Right lobe of liver (tissue), 6 donors: ENCODE results near the gene ABHD1. TPM values are rescaled to one million over a fixed set of nuclear protein-coding genes. Genes with fewer than 3 reads are reported as not detected.

ENCODE experiments used
- ATAC-seq, 4 donors: fragments of 200-7000 bp; cut with Tn5 transposase; one replicate each; pipeline ENCODE4 v1.9.1; 2020; ENCODE audit warnings: mild to moderate bottlenecking in 4 of 4, moderate library complexity in 4 of 4
- DNase-seq, 3 donors: peaks; one replicate each; pipeline ENCODE4 v3.0.0-alpha.2; 2020
- H3K27ac ChIP-seq, 3 donors: fragments of 200-600 bp; one replicate each; pipeline ENCODE4 v1.8.0; 2022
- H3K27me3 ChIP-seq, 2 donors: fragments of 200-600 bp; one replicate each; pipeline ENCODE4 v1.8.0; 2022
- H3K36me3 ChIP-seq, 4 donors: fragments of 200-600 bp; sonication (generic) in 1 of 4; one replicate each; pipeline versions ENCODE4 v1.5.1 to v1.8.0; 2017 to 2022; ENCODE audit warnings: control low read depth in 1 of 4
- H3K4me1 ChIP-seq, 4 donors: fragments of 200-600 bp; sonication (generic) in 1 of 4; one replicate each; pipeline versions ENCODE4 v1.5.1 to v1.8.0; 2017 to 2022; ENCODE audit warnings: control low read depth in 1 of 4
- H3K4me3 ChIP-seq, 3 donors: fragments of 200-600 bp; one replicate each; pipeline ENCODE4 v1.8.0; 2022
- H3K9me3 ChIP-seq, 4 donors: fragments of 200-600 bp; sonication (generic) in 1 of 4; one replicate each; pipeline versions ENCODE4 v1.5.1 to v1.8.0; 2017 to 2022; ENCODE audit warnings: control low read depth in 1 of 4
- CTCF ChIP-seq, 4 donors: fragments of 200-600 bp in 3 of 4; fragments of 450-650 bp in 1 of 4; IDR thresholded peaks; one replicate each; pipeline versions ENCODE4 v1.5.1 to v1.8.0; 2016 to 2022; ENCODE audit warnings: antibody characterized with exemption in 4 of 4, mild to moderate bottlenecking in 2 of 4
- POLR2A ChIP-seq: fragments of 450-650 bp; IDR thresholded peaks from one replicate; pipeline ENCODE4 v1.6.1; 2017; ENCODE audit warnings: antibody characterized with exemption, mild to moderate bottlenecking
- WGBS: methylation state at CpG from one replicate; pipeline ENCODE4 v1.1.6; 2018; ENCODE audit warnings: low coverage, low lambda C conversion rate; ENCODE audit not compliant: insufficient coverage; ENCODE audit errors: missing lambda C conversion rate; 5-methylcytosine and 5-hydroxymethylcytosine counted together
- intact Hi-C, 2 donors: fragments of 100-400 bp; cut with DNase I; formaldehyde crosslinking; loops; one replicate each; pipeline versions ENCODE4 v1.11.2 to v1.14.1; 2022
- total RNA-seq, 6 experiments: library from RNA; depleted of rRNA in 2 of 6; stranded (reverse); fragments of >200 nt in 2 of 6; fragmentation: NEBNext Ultra II Directional in 3 of 6; extraction: Animal tissue kit (Norgen Biotek cat#: 25700) in 3 of 6; gene quantifications; one replicate each; pipeline versions ENCODE4 v1.1.0 to v1.2.4, GENCODE V29; 2016 to 2023
- donor health status: DM: no; HTN: yes; CAD: no.
- donor health status: DM: no; HTN: no; CAD: no.
- donor health status: DM: no; HTN: no; CAD: no.
- donor health status: DM: no; HTN: yes; CAD: no.
- donor health status: DM: no; HTN: yes; CAD: no.

ABHD1 gene
- total RNA-seq, 6 experiments from 2014 or later = 0.74 to 3.2 (median 1.1) TPM

DNA sequence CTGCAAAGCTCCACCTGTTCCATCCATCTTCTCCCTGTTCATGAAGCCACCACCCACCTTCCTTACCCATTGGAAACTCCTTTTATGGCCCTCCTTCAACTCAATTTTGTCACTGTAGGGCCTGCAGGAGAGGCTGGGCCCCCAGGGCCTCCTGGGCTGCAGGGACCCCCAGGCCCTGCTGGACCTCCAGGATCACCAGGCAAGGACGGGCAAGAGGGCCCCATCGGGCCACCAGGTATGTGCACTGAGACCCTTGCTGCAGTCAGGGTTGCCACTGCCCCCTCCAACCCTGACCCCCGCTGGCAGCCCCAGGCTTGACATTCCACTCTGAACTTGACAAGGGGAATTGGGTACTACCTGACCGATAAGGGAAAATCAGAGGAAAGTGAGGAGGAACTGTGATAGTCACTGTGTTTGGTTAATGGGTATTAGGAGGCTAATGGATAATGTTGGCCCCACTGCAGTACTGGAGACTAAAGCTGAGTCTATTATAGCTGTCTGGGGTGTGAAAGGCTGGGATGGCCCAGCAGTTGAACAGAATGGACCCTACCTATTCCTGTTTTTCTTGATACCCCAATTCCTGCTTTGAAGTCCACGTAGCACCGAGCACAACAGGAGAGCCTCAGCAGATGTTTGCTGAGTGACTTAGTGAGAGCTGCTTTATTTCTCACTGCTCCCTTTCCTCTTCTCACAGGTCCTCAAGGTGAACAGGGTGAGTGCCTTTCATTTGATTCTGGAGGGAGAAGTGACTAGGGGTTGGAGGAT lies 39.1 kb upstream of the ABHD1 start:
- Histone ChIP-seq H3K4me1 (peaks cover 0 to 16% (median 5%) of the 10 kb centered on the region in 4 donors), H3K9me3 (no peaks in the 10 kb centered on the region), H3K27ac (no peak overlapping the region), H3K27me3 (no peaks in the 10 kb centered on the region), H3K36me3 (no peaks in the 10 kb centered on the region), H3K4me3 (no peak overlapping the region)
- WGBS = 93% methylated on average over 3 of the region's 6 CpGs
- DNase-seq (no peak), ATAC-seq (no peak)
- intact Hi-C loops = loop anchor here in 1 of 2 donors (10.0 kb wide), 2 partner anchors 60 to 120 kb away; no protein-coding TSS in a partner anchor
- no peak for TF ChIP-seq CTCF (IDR thresholded peaks at IDR 0.05)
- TF ChIP-seq POLR2A = no peak

- peak overlapping the region in 2 of 3 donors; percentile 64 to 77 for H3K4me3 ChIP-seq
- H3K36me3 ChIP-seq = no peaks in the 10 kb centered on the region
- DNase-seq (peak in 1 of 3 donors; percentile 26), ATAC-seq (no peak)
- no peaks in the 10 kb centered on the region for H3K27me3 ChIP-seq
- H3K9me3 ChIP-seq = no peaks in the 10 kb centered on the region
- peak overlapping the region in 2 of 3 donors; percentile 59 to 80 for H3K27ac ChIP-seq
- TF ChIP-seq CTCF (IDR thresholded peaks at IDR 0.05) (no peak), POLR2A (no peak)
- intact Hi-C loops = loop anchor here in 1 of 2 donors (10.0 kb wide), 2 partner anchors 60 to 120 kb away; no protein-coding TSS in a partner anchor
- peaks cover 0 to 19% (median 6%) of the 10 kb centered on the region in 4 donors for H3K4me1 ChIP-seq
- WGBS = 44% methylated on average over 9 of the region's 10 CpGs
These were observed 38.4 kb upstream of the ABHD1 start for GRCh38 chr2:27085062-27085672.

DNA sequence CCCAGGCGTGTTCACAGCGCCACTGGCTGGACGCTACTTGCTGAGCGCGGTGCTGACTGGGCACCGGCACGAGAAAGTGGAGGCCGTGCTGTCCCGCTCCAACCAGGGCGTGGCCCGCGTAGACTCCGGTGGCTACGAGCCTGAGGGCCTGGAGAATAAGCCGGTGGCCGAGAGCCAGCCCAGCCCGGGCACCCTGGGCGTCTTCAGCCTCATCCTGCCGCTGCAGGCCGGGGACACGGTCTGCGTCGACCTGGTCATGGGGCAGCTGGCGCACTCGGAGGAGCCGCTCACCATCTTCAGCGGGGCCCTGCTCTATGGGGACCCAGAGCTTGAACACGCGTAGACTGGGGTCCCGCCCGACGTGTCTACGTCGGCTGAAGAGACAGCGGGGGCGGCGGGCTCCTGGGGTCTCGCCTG lies 37.9 kb upstream of the ABHD1 start:
- H3K4me3 ChIP-seq = peak overlapping the region; percentile 52 to 77 (median 64)
- H3K9me3 ChIP-seq = no peaks in the 10 kb centered on the region
- no peaks in the 10 kb centered on the region for H3K36me3 ChIP-seq
- H3K27ac ChIP-seq = peak overlapping the region; percentile 59 to 80 (median 75)
- WGBS = 0% methylated on average over 6 of the region's 38 CpGs
- no peaks in the 10 kb centered on the region for H3K27me3 ChIP-seq
- ATAC-seq (peak; percentile 43 to 52 (median 46)), DNase-seq (peak; percentile 84 to 87 (median 86))
- peaks cover 0 to 24% (median 7%) of the 10 kb centered on the region in 4 donors for H3K4me1 ChIP-seq
- TF ChIP-seq POLR2A (no peak), CTCF (IDR thresholded peaks at IDR 0.05) (peak; percentile 29 to 53 (median 52))
- intact Hi-C loops = loop anchor here in 1 of 2 donors (10.0 kb wide), 2 partner anchors 61 to 121 kb away; no protein-coding TSS in a partner anchor

- peak; percentile 96 to 97 (median 97) for DNase-seq
- TF ChIP-seq CTCF (IDR thresholded peaks at IDR 0.05) (peak; percentile 87 to 98 (median 93)), POLR2A (peak; percentile 58)
- peak overlapping the region; percentile 52 to 77 (median 64) for H3K4me3 ChIP-seq
- peak; percentile 67 to 86 (median 78) for ATAC-seq
- H3K27me3 ChIP-seq = no peaks in the 10 kb centered on the region
- peaks cover 0 to 30% (median 7%) of the 10 kb centered on the region in 4 donors for H3K4me1 ChIP-seq
- intact Hi-C loops = loop anchor here in 1 of 2 donors (10.0 kb wide), 2 partner anchors 61 to 121 kb away; no protein-coding TSS in a partner anchor
- H3K9me3 ChIP-seq = no peaks in the 10 kb centered on the region
- no peaks in the 10 kb centered on the region for H3K36me3 ChIP-seq
- WGBS = 0% methylated on average over 4 of the region's 81 CpGs
- H3K27ac ChIP-seq = peak overlapping the region; percentile 59 to 80 (median 75)
These were observed 37.4 kb upstream of the ABHD1 start for GRCh38 chr2:27086090-27086723.
